Spleen (tissue), 11 donors: ENCODE measurements around the gene BMP2K. TPM values are rescaled to one million over a fixed set of nuclear protein-coding genes. Genes with fewer than 3 reads are reported as not detected.

Source experiments
- DNase-seq: peaks from one replicate; pipeline ENCODE4 v3.0.0-alpha.2; 2020
- H3K27ac ChIP-seq, 8 donors: fragments of 200-600 bp; sonication (generic) in 7 of 8; 1 replicate in 4 of 8; 2 replicates in 4 of 8; pipeline versions ENCODE4 v1.5.0 to v1.8.0; 2016 to 2021; ENCODE audit warnings: inconsistent platforms in 4 of 8, mild to moderate bottlenecking in 4 of 8, moderate library complexity in 1 of 8
- H3K27me3 ChIP-seq, 7 donors: fragments of 200-600 bp; sonication (generic) in 6 of 7; replicated peaks in 1 of 7; 1 replicate in 4 of 7; 2 replicates in 3 of 7; pipeline versions ENCODE4 v1.5.0 to v1.8.0; 2016 to 2021; ENCODE audit warnings: inconsistent platforms in 3 of 7, mild to moderate bottlenecking in 1 of 7
- H3K36me3 ChIP-seq, 6 donors: fragments of 200-600 bp; sonication (generic) in 5 of 6; 1 replicate in 4 of 6; 2 replicates in 2 of 6; pipeline versions ENCODE4 v1.5.0 to v1.8.0; 2016 to 2021; ENCODE audit warnings: inconsistent platforms in 2 of 6
- H3K4me1 ChIP-seq, 6 donors: fragments of 200-600 bp; sonication (generic) in 5 of 6; 1 replicate in 3 of 6; 2 replicates in 3 of 6; pipeline versions ENCODE4 v1.5.0 to v1.8.0; 2016 to 2021; ENCODE audit warnings: inconsistent platforms in 3 of 6
- H3K4me3 ChIP-seq, 8 donors: fragments of 200-600 bp; sonication (generic) in 7 of 8; 1 replicate in 4 of 8; 2 replicates in 4 of 8; pipeline versions ENCODE4 v1.5.0 to v1.8.0; 2016 to 2021; ENCODE audit warnings: inconsistent platforms in 4 of 8, mild to moderate bottlenecking in 4 of 8, moderate library complexity in 2 of 8
- H3K9me3 ChIP-seq, 8 donors: fragments of 200-600 bp; sonication (generic) in 7 of 8; 1 replicate in 4 of 8; 2 replicates in 4 of 8; pipeline versions ENCODE4 v1.5.0 to v1.8.0; 2016 to 2021; ENCODE audit warnings: inconsistent platforms in 4 of 8
- POLR2A ChIP-seq, 3 donors: fragments of 450-650 bp; IDR thresholded peaks; one replicate each; pipeline ENCODE4 v1.5.1; 2017; ENCODE audit warnings: antibody characterized with exemption in 3 of 3, mild to moderate bottlenecking in 1 of 3
- POLR2AphosphoS5 ChIP-seq, 3 donors: sonication (generic); formaldehyde crosslinking; IDR thresholded peaks; one replicate each; pipeline ENCODE4 v1.5.1; 2017; ENCODE audit warnings: antibody characterized with exemption in 3 of 3
- WGBS, 5 donors: extraction: QIAGEN DNeasy Blood & Tissue Kit in 3 of 5; methylation state at CpG; one replicate each; pipeline versions ENCODE4 v1.1.5 to v1.1.7; 2013 to 2018; 5-methylcytosine and 5-hydroxymethylcytosine counted together
- intact Hi-C: fragments of 100-400 bp; cut with DNase I; formaldehyde crosslinking; loops from one replicate; pipeline ENCODE4 v1.15.0; 2023; ENCODE audit warnings: low total_unique reads
- polyA plus RNA-seq, 3 donors: library from polyadenylated mRNA; stranded (reverse); fragments of 200-250 nt; gene quantifications; one replicate each; pipeline ENCODE4 v1.2.1, GENCODE V29; 2013
- total RNA-seq, 7 donors: library from RNA; depleted of rRNA in 3 of 7; stranded (reverse); fragments of >200 nt in 3 of 7; fragmentation: NEBNext Ultra II Directional in 4 of 7; extraction: Animal tissue kit (Norgen Biotek cat#: 25700) in 4 of 7; gene quantifications; one replicate each; pipeline versions ENCODE4 v1.1.0 to v1.2.1, GENCODE V29; 2016 to 2021
- TF ChIP-seq, protein P1 (sequence below), 11 experiments: fragments of 200-600 bp in 7 of 11; fragments of 450-650 bp in 4 of 11; sonication (generic) in 4 of 11; IDR thresholded peaks in 8 of 11; conservative IDR thresholded peaks in 3 of 11; 1 replicate in 7 of 11; 2 replicates in 4 of 11; pipeline versions ENCODE4 v1.4.0 to v1.8.0; 2016 to 2021; ENCODE audit warnings: antibody characterized with exemption in 11 of 11, inconsistent platforms in 4 of 11, mild to moderate bottlenecking in 1 of 11
- donor health status: healthy with polysubstance abuse.
- donor health status: DM: no; HTN: no; CAD: no; lungs with moderate emphysema.
- donor health status: DM: no; HTN: no; CAD: no.
- donor health status: Bipolar disorder and iron deficiency.
- donor health status: healthy.
- donor health status: DM: no; HTN: no; CAD: no.
- donor health status: DM: yes; HTN: yes; CAD: no.

The BMP2K gene
- total and polyA plus RNA-seq, 10 donors = 27.4 to 154 (median 96.3) TPM

DNA sequence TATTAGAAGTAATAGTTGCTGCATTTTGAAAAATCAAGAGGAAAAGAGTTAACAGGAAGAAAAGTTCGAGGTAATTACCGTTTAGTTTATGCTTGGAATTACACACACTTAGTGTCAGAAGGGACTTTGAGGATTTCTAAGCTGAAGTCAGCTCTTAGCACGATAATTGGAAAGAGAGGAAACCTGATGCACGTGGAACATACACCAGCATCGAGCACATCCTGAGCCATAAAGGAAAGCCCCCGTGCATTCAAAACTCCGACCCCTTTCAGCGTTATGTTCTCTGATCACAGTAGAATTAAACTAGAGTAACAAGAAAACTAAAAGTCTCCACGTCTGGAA lies 163.5 kb downstream of the BMP2K start:
- Histone ChIP-seq H3K27me3 (no peaks in the 10 kb centered on the region), H3K27ac (peak overlapping the region in 7 of 8 donors; percentile 31 to 84 (median 75)), H3K4me1 (peaks cover 6 to 36% (median 19%) of the 10 kb centered on the region in 6 donors), H3K4me3 (peak overlapping the region; percentile 66 to 89 (median 78)), H3K36me3 (no peaks in the 10 kb centered on the region), H3K9me3 (no peaks in the 10 kb centered on the region)
- TF ChIP-seq, protein P1, sequence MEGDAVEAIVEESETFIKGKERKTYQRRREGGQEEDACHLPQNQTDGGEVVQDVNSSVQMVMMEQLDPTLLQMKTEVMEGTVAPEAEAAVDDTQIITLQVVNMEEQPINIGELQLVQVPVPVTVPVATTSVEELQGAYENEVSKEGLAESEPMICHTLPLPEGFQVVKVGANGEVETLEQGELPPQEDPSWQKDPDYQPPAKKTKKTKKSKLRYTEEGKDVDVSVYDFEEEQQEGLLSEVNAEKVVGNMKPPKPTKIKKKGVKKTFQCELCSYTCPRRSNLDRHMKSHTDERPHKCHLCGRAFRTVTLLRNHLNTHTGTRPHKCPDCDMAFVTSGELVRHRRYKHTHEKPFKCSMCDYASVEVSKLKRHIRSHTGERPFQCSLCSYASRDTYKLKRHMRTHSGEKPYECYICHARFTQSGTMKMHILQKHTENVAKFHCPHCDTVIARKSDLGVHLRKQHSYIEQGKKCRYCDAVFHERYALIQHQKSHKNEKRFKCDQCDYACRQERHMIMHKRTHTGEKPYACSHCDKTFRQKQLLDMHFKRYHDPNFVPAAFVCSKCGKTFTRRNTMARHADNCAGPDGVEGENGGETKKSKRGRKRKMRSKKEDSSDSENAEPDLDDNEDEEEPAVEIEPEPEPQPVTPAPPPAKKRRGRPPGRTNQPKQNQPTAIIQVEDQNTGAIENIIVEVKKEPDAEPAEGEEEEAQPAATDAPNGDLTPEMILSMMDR (IDR thresholded peaks at IDR 0.05 in 8 of 11, conservative IDR thresholded peaks at IDR 0.05 in 3 of 11) = no peak
- no peak for TF ChIP-seq POLR2AphosphoS5 (IDR thresholded peaks at IDR 0.05)
- TF ChIP-seq POLR2A (IDR thresholded peaks at IDR 0.05) = no peak
- DNase-seq = no peak
- WGBS, 5 donors = 0 to 2% (median 1%) methylated on average over 9 of the region's 9 CpGs
- intact Hi-C loops = no loop called here

DNA sequence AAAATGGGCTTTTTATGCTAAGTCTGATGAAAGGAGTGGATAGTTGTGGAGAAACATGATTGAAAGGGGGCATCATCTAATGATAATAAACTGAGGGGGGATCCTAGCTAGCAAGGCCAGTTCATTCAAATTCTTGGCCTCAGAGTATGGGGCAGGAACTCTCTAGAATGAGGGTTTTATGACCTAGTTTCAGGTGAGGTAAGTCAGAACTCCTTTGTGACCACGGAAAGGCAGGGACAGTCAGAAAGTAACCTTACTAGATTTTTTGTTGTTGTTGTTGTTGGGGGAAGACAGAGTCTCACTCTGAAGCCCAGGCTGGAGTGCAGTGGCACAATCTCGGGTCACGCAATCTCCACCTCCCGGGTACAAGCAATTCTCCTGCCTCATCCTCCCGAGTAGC lies 164.6 kb downstream of the BMP2K start:
- 90 to 95% (median 93%) methylated on average over 5 of the region's 5 CpGs for WGBS, 5 donors
- Histone ChIP-seq H3K4me1 (peaks cover 6 to 36% (median 19%) of the 10 kb centered on the region in 6 donors), H3K36me3 (no peaks in the 10 kb centered on the region), H3K27me3 (peaks cover 0 to 3% (median 0%) of the 10 kb centered on the region in 7 donors), H3K27ac (no peak overlapping the region), H3K9me3 (no peaks in the 10 kb centered on the region), H3K4me3 (no peak overlapping the region)
- intact Hi-C loops = no loop called here
- TF ChIP-seq POLR2A (IDR thresholded peaks at IDR 0.05) (no peak), POLR2AphosphoS5 (IDR thresholded peaks at IDR 0.05) (no peak)
- TF ChIP-seq, protein P1 (IDR thresholded peaks at IDR 0.05 in 8 of 11, conservative IDR thresholded peaks at IDR 0.05 in 3 of 11) = no peak
- DNase-seq = no peak

DNA sequence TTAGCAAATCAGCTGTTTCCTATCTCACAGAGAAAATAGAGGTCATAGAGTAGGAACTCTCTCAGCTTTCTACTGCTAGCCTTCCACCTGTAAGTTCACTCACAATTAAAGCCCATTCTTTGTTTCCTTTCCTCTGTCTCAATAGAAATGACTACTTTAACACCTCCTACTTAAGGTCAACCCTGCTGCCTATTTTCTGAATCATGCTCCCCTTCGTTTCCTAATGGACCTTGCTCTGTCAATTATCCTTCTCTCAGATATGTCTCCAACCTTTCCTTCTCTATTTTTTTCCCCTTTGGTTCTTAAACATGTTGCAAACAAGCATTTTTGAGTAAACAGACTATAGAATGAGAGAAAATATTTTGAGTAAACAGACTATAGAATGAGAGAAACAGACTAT lies 168.2 kb downstream of the BMP2K start:
- H3K27ac ChIP-seq = no peak overlapping the region
- no peak for TF ChIP-seq POLR2AphosphoS5 (IDR thresholded peaks at IDR 0.05)
- TF ChIP-seq, protein P1 (IDR thresholded peaks at IDR 0.05 in 8 of 11, conservative IDR thresholded peaks at IDR 0.05 in 3 of 11) = no peak
- TF ChIP-seq POLR2A (IDR thresholded peaks at IDR 0.05) = no peak
- DNase-seq = no peak
- 41 to 61% (median 49%) methylated on average over 1 of the region's 1 CpG for WGBS, 5 donors
- H3K4me1 ChIP-seq = peaks cover 0 to 10% (median 7%) of the 10 kb centered on the region in 6 donors
- peaks cover 0 to 4% (median 0%) of the 10 kb centered on the region in 8 donors for H3K9me3 ChIP-seq
- intact Hi-C loops = no loop called here
- H3K4me3 ChIP-seq = no peak overlapping the region
- no peaks in the 10 kb centered on the region for H3K36me3 ChIP-seq
- peaks cover 0 to 5% (median 0%) of the 10 kb centered on the region in 7 donors for H3K27me3 ChIP-seq

DNA sequence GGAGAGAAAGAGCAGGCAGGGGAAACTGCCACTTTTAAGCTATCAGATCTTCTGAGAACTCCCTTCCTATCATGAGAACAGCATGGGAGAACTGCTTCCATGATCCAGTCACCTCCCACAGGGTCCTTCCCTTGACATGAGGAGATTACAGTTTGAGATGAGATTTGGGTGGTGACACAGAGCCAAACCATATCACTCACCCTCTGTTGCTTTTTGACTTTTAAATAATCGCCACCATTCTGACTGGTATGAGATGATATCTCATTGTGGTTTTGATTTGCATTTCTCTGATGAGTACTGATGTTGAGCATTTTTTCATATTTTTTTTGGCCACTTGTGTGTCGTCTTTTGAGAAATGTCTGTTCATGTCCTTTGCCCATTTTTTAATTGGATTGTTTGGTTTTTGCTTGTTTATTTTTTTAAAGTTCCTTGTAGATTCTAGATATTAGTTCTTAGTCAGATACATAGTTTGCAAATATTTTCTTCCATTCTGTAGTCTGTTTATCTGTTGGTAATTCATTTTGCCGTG lies 169.6 kb downstream of the BMP2K start:
- intact Hi-C loops = no loop called here
- WGBS, 5 donors = 67 to 77% (median 75%) methylated on average over 3 of the region's 3 CpGs
- no peak for DNase-seq
- TF ChIP-seq POLR2A (IDR thresholded peaks at IDR 0.05) (no peak), POLR2AphosphoS5 (IDR thresholded peaks at IDR 0.05) (no peak)
- TF ChIP-seq, protein P1 (IDR thresholded peaks at IDR 0.05 in 8 of 11, conservative IDR thresholded peaks at IDR 0.05 in 3 of 11) = no peak
- no peak overlapping the region for H3K27ac ChIP-seq
- H3K27me3 ChIP-seq = peaks cover 0 to 8% (median 0%) of the 10 kb centered on the region in 7 donors
- H3K9me3 ChIP-seq = peaks cover 0 to 4% (median 0%) of the 10 kb centered on the region in 8 donors
- H3K4me1 ChIP-seq = no peaks in the 10 kb centered on the region
- H3K4me3 ChIP-seq = no peak overlapping the region
- H3K36me3 ChIP-seq = no peaks in the 10 kb centered on the region
